H9 (cell line): ENCODE data around the gene NAALADL1. TPM values are rescaled to one million over a fixed set of nuclear protein-coding genes. Genes with fewer than 3 reads are reported as not detected.

Experiments used
- DNase-seq: peaks from one replicate; pipeline ENCODE4 v3.0.0-alpha.2; 2017
- H2AFZ ChIP-seq: one replicate; pipeline ENCODE4 v1.6.1; 2013; ENCODE audit warnings: mild to moderate bottlenecking, low read length, control low read depth, moderate library complexity
- H2AK5ac ChIP-seq: 2 replicates; pipeline ENCODE4 v1.6.1; 2013; ENCODE audit warnings: low read length, control low read depth, mixed read lengths; ENCODE audit not compliant: insufficient read length
- H2BK120ac ChIP-seq: one replicate; pipeline ENCODE4 v1.6.1; 2013; ENCODE audit warnings: low read depth, mild to moderate bottlenecking, low read length, control low read depth, inconsistent platforms; ENCODE audit not compliant: poor library complexity, severe bottlenecking
- H2BK12ac ChIP-seq: 2 replicates; pipeline ENCODE4 v1.6.1; 2013; ENCODE audit warnings: low read length, control low read depth, mixed read lengths, low read depth; ENCODE audit not compliant: insufficient read length
- H2BK15ac ChIP-seq: 2 replicates; pipeline ENCODE4 v1.6.1; 2013; ENCODE audit warnings: low read depth, low read length, control low read depth
- H2BK20ac ChIP-seq: one replicate; pipeline ENCODE4 v1.6.1; 2013; ENCODE audit warnings: low read depth, mild to moderate bottlenecking, low read length, control low read depth, inconsistent platforms; ENCODE audit not compliant: poor library complexity, severe bottlenecking
- H2BK5ac ChIP-seq: 2 replicates; pipeline ENCODE4 v1.6.1; 2013; ENCODE audit warnings: low read length, control low read depth, mixed read lengths; ENCODE audit not compliant: insufficient read length
- H3K14ac ChIP-seq: 2 replicates; pipeline ENCODE4 v1.6.1; 2013; ENCODE audit warnings: low read length, control low read depth; ENCODE audit not compliant: insufficient read depth
- H3K18ac ChIP-seq: 2 replicates; pipeline ENCODE4 v1.6.1; 2013; ENCODE audit warnings: low read depth, mild to moderate bottlenecking, mixed read lengths, low read length, control low read depth; ENCODE audit not compliant: insufficient read length
- H3K23ac ChIP-seq: 2 replicates; pipeline ENCODE4 v1.6.1; 2013; ENCODE audit warnings: low read length, control low read depth, mixed read lengths, low read depth; ENCODE audit not compliant: insufficient read length
- H3K23me2 ChIP-seq: 2 replicates; pipeline ENCODE4 v1.6.1; 2013; ENCODE audit warnings: low read depth, mild to moderate bottlenecking, mixed read lengths, low read length, control low read depth; ENCODE audit not compliant: insufficient read length, poor library complexity, severe bottlenecking
- H3K27ac ChIP-seq: 2 replicates; pipeline ENCODE4 v1.5.1; 2013; ENCODE audit warnings: low read length, control low read depth, mixed read lengths, low read depth; ENCODE audit not compliant: insufficient read length
- H3K27me3 ChIP-seq: 2 replicates; pipeline ENCODE4 v1.6.1; 2013; ENCODE audit warnings: low read length, control low read depth, inconsistent platforms; ENCODE audit not compliant: insufficient read depth
- H3K4ac ChIP-seq: 2 replicates; pipeline ENCODE4 v1.6.1; 2013; ENCODE audit warnings: low read depth, mild to moderate bottlenecking, control low read depth, inconsistent platforms, low read length, moderate library complexity
- H3K4me1 ChIP-seq: 2 replicates; pipeline ENCODE4 v1.6.1; 2013; ENCODE audit warnings: low read length, control low read depth, inconsistent platforms; ENCODE audit not compliant: insufficient read depth
- H3K4me2 ChIP-seq: 2 replicates; pipeline ENCODE4 v1.6.1; 2013; ENCODE audit warnings: low read length, control low read depth, mixed read lengths; ENCODE audit not compliant: insufficient read length, insufficient read depth
- H3K56ac ChIP-seq: 2 replicates; pipeline ENCODE4 v1.6.1; 2013; ENCODE audit warnings: low read depth, mild to moderate bottlenecking, mixed read lengths, low read length, control low read depth; ENCODE audit not compliant: insufficient read length
- H3K79me1 ChIP-seq: 2 replicates; pipeline ENCODE4 v1.6.1; 2013; ENCODE audit warnings: low read depth, mild to moderate bottlenecking, moderate library complexity, low read length, control low read depth, inconsistent platforms; ENCODE audit not compliant: insufficient read depth, poor library complexity, severe bottlenecking
- H3K79me2 ChIP-seq: 2 replicates; pipeline ENCODE4 v1.6.1; 2013; ENCODE audit warnings: low read length, control low read depth, inconsistent platforms; ENCODE audit not compliant: insufficient read depth
- H3K9ac ChIP-seq: 2 replicates; pipeline ENCODE4 v1.6.1; 2013; ENCODE audit warnings: low read length, control low read depth, mixed read lengths; ENCODE audit not compliant: insufficient read length; ENCODE audit errors: extremely low read depth
- H3K9me3 ChIP-seq: one replicate; pipeline ENCODE4 v1.6.1; 2013; ENCODE audit warnings: low read depth, low read length, inconsistent platforms; ENCODE audit not compliant: control insufficient read depth
- H3T11ph ChIP-seq: one replicate; pipeline ENCODE4 v1.6.1; 2013; ENCODE audit warnings: mild to moderate bottlenecking, low read length, control low read depth, inconsistent platforms
- H4K20me1 ChIP-seq: one replicate; pipeline ENCODE4 v1.6.1; 2013; ENCODE audit not compliant: control insufficient read depth, insufficient read length, insufficient read depth
- H4K5ac ChIP-seq: 2 replicates; pipeline ENCODE4 v1.6.1; 2013; ENCODE audit warnings: low read depth, mild to moderate bottlenecking, mixed read lengths, low read length, control low read depth; ENCODE audit not compliant: insufficient read length
- H4K8ac ChIP-seq: replicated peaks from 2 replicates; pipeline ENCODE4 v1.6.1; 2013; ENCODE audit warnings: low read length, control low read depth, mixed read lengths, low read depth; ENCODE audit not compliant: insufficient read length
- H4K91ac ChIP-seq: 2 replicates; pipeline ENCODE4 v1.6.1; 2013; ENCODE audit warnings: low read depth, mild to moderate bottlenecking, moderate library complexity, mixed read lengths, low read length, control low read depth; ENCODE audit not compliant: insufficient read length
- H3K27ac Mint-ChIP-seq, 3 experiments: 2 replicates in 2 of 3; 3 replicates in 1 of 3; pipeline ENCODE4 v1.8.0; 2020 to 2021; ENCODE audit warnings: mixed read lengths in 3 of 3, mild to moderate bottlenecking in 1 of 3, moderate library complexity in 1 of 3
- H3K27me3 Mint-ChIP-seq: 2 replicates; pipeline ENCODE4 v1.8.0; 2021; ENCODE audit warnings: low read depth, mild to moderate bottlenecking, moderate library complexity, mixed read lengths
- H3K36me3 Mint-ChIP-seq, 3 experiments: 2 replicates in 2 of 3; 3 replicates in 1 of 3; pipeline ENCODE4 v1.8.0; 2020 to 2021; ENCODE audit warnings: low read depth in 3 of 3, mixed read lengths in 3 of 3; ENCODE audit not compliant: insufficient read depth in 1 of 3
- H3K4me1 Mint-ChIP-seq, 2 experiments: 2 replicates each; pipeline ENCODE4 v1.8.0; 2020; ENCODE audit warnings: mixed read lengths in 2 of 2
- H3K4me3 Mint-ChIP-seq, 2 experiments: 2 replicates in 1 of 2; 3 replicates in 1 of 2; pipeline ENCODE4 v1.8.0; 2020 to 2021; ENCODE audit warnings: mild to moderate bottlenecking in 2 of 2, mixed read lengths in 2 of 2, moderate library complexity in 1 of 2
- H3K9me3 Mint-ChIP-seq, 2 experiments: 2 replicates in 1 of 2; 3 replicates in 1 of 2; pipeline ENCODE4 v1.8.0; 2020; ENCODE audit warnings: mild to moderate bottlenecking in 2 of 2, mixed read lengths in 2 of 2, moderate library complexity in 1 of 2
- WGBS: extraction: QIAGEN DNeasy Blood & Tissue Kit; methylation state at CpG from one replicate; pipeline ENCODE4 v1.1.7; 2013; ENCODE audit warnings: missing lambda C conversion rate, low lambda C conversion rate, mixed read lengths; ENCODE audit not compliant: insufficient read length; ENCODE audit errors: extremely low coverage; 5-methylcytosine and 5-hydroxymethylcytosine counted together
- total RNA-seq: library from RNA; stranded (reverse); gene quantifications from 2 replicates; pipeline ENCODE4 v1.2.1, GENCODE V29; 2021
- TF ChIP-seq, protein P1 (sequence below): fragments of 200-600 bp; sonication (generic); conservative IDR thresholded peaks from 3 replicates; pipeline ENCODE4 v1.8.0; 2021; ENCODE audit warnings: antibody characterized with exemption, mild to moderate bottlenecking

The NAALADL1 gene
- total RNA-seq, 1 experiment from 2014 or later = 1.0 TPM

DNA sequence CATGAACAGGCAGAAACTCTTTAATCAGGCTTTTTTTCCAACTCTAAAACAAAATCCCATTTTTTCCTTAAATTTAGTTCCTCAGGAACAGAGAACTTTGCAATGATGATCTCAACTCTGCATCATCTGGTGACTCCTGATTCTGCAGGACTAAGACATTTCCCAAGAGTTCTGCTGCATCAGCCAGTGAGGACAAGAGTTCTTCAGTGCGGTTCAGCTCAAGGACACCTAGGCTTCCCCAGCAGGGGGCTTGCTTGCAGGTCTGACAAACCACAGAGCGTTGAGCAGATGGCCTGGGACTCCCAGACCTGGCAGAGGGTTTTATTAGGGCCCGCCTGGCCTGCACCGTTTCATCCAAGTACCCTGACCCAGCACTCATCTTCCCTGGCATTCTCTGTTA is 19.1 kb upstream of the NAALADL1 start:
- WGBS = no CpG with 5 or more reads among the region's 4 CpGs
- no peak overlapping the region for H3T11ph ChIP-seq
- Mint-ChIP-seq H3K9me3 (no peaks in the 10 kb centered on the region), H3K4me1 (peaks cover 8 to 10% of the 10 kb centered on the region in 2 experiments), H3K4me3 (peak overlapping the region in 1 of 2 experiments; percentile 46; a peak in 1 of 5 replicates), H3K27me3 (no peaks in the 10 kb centered on the region), H3K27ac (no peak overlapping the region), H3K36me3 (peaks cover 42 to 67% (median 65%) of the 10 kb centered on the region in 3 experiments)
- H3K27ac ChIP-seq = no peak overlapping the region
- H4K20me1 ChIP-seq = no peaks in the 10 kb centered on the region
- H3K9ac ChIP-seq = no peak overlapping the region
- no peak overlapping the region for H2AK5ac ChIP-seq
- no peaks in the 10 kb centered on the region for H3K23me2 ChIP-seq
- no peak overlapping the region for H4K8ac ChIP-seq
- H3K27me3 ChIP-seq = no peaks in the 10 kb centered on the region
- no peak overlapping the region for H3K14ac ChIP-seq
- no peak for DNase-seq
- H2BK15ac ChIP-seq = no peak overlapping the region
- H3K18ac ChIP-seq = no peak overlapping the region
- TF ChIP-seq, protein P1, sequence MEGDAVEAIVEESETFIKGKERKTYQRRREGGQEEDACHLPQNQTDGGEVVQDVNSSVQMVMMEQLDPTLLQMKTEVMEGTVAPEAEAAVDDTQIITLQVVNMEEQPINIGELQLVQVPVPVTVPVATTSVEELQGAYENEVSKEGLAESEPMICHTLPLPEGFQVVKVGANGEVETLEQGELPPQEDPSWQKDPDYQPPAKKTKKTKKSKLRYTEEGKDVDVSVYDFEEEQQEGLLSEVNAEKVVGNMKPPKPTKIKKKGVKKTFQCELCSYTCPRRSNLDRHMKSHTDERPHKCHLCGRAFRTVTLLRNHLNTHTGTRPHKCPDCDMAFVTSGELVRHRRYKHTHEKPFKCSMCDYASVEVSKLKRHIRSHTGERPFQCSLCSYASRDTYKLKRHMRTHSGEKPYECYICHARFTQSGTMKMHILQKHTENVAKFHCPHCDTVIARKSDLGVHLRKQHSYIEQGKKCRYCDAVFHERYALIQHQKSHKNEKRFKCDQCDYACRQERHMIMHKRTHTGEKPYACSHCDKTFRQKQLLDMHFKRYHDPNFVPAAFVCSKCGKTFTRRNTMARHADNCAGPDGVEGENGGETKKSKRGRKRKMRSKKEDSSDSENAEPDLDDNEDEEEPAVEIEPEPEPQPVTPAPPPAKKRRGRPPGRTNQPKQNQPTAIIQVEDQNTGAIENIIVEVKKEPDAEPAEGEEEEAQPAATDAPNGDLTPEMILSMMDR = no peak
- no peak overlapping the region for H4K91ac ChIP-seq
- H4K5ac ChIP-seq = no peak overlapping the region
- no peaks in the 10 kb centered on the region for H3K9me3 ChIP-seq
- no peak overlapping the region for H2AFZ ChIP-seq
- H3K23ac ChIP-seq = no peak overlapping the region
- no peak overlapping the region for H2BK12ac ChIP-seq
- H2BK20ac ChIP-seq = no peak overlapping the region
- H3K79me2 ChIP-seq = no peaks in the 10 kb centered on the region
- no peak overlapping the region for H3K4ac ChIP-seq
- H2BK120ac ChIP-seq = no peak overlapping the region
- H3K4me2 ChIP-seq = no peak overlapping the region
- no peak overlapping the region for H3K56ac ChIP-seq
- H3K4me1 ChIP-seq = no peaks in the 10 kb centered on the region
- peaks cover 13% of the 10 kb centered on the region for H3K79me1 ChIP-seq
- no peak overlapping the region for H2BK5ac ChIP-seq
